GM12878 (cell line): Measurements from ENCODE around the gene HEPACAM.

Source experiments
- CHD1 ChIP-seq: IDR thresholded peaks from 2 replicates; pipeline ENCODE4 v1.6.1; 2012; ENCODE audit warnings: low read depth, low read length, improper control_type of control experiment
- CREB1 ChIP-seq: IDR thresholded peaks from 2 replicates; pipeline ENCODE4 v1.6.1; 2012; ENCODE audit warnings: low read depth, mild to moderate bottlenecking, inconsistent platforms
- CTCF ChIP-seq, 3 experiments: IDR thresholded peaks in 2 of 3; conservative IDR thresholded peaks in 1 of 3; 2 replicates each; pipeline ENCODE4 v1.5.1; 2011; ENCODE audit warnings: low read depth in 3 of 3, low read length in 3 of 3, mild to moderate bottlenecking in 3 of 3, control low read depth in 2 of 3, moderate library complexity in 2 of 3, inconsistent platforms in 1 of 3, mixed read lengths in 1 of 3; ENCODE audit not compliant: control insufficient read depth in 2 of 3, insufficient read depth in 1 of 3; ENCODE audit errors: extremely low read depth in 1 of 3
- E2F4 ChIP-seq: IDR thresholded peaks from 2 replicates; pipeline ENCODE4 v1.6.1; 2012; ENCODE audit warnings: low read depth, low read length, improper control_type of control experiment
- EZH2 ChIP-seq: IDR thresholded peaks from 2 replicates; pipeline ENCODE4 v1.6.1; 2012; ENCODE audit warnings: low read depth, mild to moderate bottlenecking, control low read depth, inconsistent platforms, low read length, borderline replicate concordance; ENCODE audit not compliant: control insufficient read depth
- FOXK2 ChIP-seq: fragments of 450-650 bp; IDR thresholded peaks from 2 replicates; pipeline ENCODE4 v1.6.1; 2017; ENCODE audit warnings: mild to moderate bottlenecking, moderate library complexity
- MYC ChIP-seq: IDR thresholded peaks from 2 replicates; pipeline ENCODE4 v1.6.1; 2011; ENCODE audit warnings: mild to moderate bottlenecking, low read length, moderate library complexity, inconsistent platforms; ENCODE audit not compliant: insufficient read depth, insufficient replicate concordance, insufficient read length, severe bottlenecking
- NFXL1 ChIP-seq: fragments of 450-650 bp; IDR thresholded peaks from 2 replicates; pipeline ENCODE4 v1.6.1; 2017; ENCODE audit warnings: antibody characterized with exemption, mild to moderate bottlenecking, borderline replicate concordance
- RELA ChIP-seq: fragments of 450-650 bp; IDR thresholded peaks from 2 replicates; pipeline ENCODE4 v1.8.0; 2014; ENCODE audit warnings: borderline replicate concordance; ENCODE audit not compliant: partially characterized antibody
- RUNX3 ChIP-seq: IDR thresholded peaks from 2 replicates; pipeline ENCODE4 v1.6.1; 2012; ENCODE audit warnings: low read length, inconsistent platforms

GRCh38 chr11:124970925-124971324, 35.1 kb upstream of the HEPACAM start:
- TF ChIP-seq CTCF (IDR thresholded peaks at IDR 0.05 in 2 of 3, conservative IDR thresholded peaks at IDR 0.05 in 1 of 3; ENCODE audit: control insufficient read depth in 2 of 3, extremely low read depth in 1 of 3, insufficient read depth in 1 of 3, low read depth in 3 of 3, low read length in 3 of 3) (peak in 1 of 3 experiments; percentile 29; a peak in 1 of 6 replicates), FOXK2 (no peak), RUNX3 (no peak), MYC (no peak), EZH2 (no peak), CHD1 (no peak), CREB1 (no peak), RELA (no peak), NFXL1 (no peak), E2F4 (no peak)
